ENCODE data around the gene XRCC1.

XRCC1 gene

GRCh38 chr19:43586346-43586745, 11.0 kb upstream of the XRCC1 start:
- no peak for TF ChIP-seq ZBTB11 (tag by site-specific recombination; conservative IDR thresholded peaks at IDR 0.05; ENCODE audit: low read depth)
- TF ChIP-seq ZNF449 (tag by site-specific recombination; IDR thresholded peaks at IDR 0.05): no peak
- TF ChIP-seq ZNF785 (tag by site-specific recombination; IDR thresholded peaks at IDR 0.05): no peak
- TF ChIP-seq GLI2 (tag by site-specific recombination; IDR thresholded peaks at IDR 0.05; ENCODE audit: borderline replicate concordance, low read depth): no peak
- no peak for TF ChIP-seq ZNF239 (tag by site-specific recombination; IDR thresholded peaks at IDR 0.05)
- TF ChIP-seq, protein P1, sequence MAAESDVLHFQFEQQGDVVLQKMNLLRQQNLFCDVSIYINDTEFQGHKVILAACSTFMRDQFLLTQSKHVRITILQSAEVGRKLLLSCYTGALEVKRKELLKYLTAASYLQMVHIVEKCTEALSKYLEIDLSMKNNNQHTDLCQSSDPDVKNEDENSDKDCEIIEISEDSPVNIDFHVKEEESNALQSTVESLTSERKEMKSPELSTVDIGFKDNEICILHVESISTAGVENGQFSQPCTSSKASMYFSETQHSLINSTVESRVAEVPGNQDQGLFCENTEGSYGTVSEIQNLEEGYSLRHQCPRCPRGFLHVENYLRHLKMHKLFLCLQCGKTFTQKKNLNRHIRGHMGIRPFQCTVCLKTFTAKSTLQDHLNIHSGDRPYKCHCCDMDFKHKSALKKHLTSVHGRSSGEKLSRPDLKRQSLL (tag by site-specific recombination; IDR thresholded peaks at IDR 0.05): no peak
- CTCF ChIA-PET: interaction anchor here (0.6 to 1.7 kb wide), 4 partner anchors 9 to 182 kb away, joined by 3 to 12 read pairs (median 5); partner anchors contain the start of gene IRGQ
- POLR2A ChIA-PET: interaction anchor here (1.6 kb wide), 1 partner anchor 10 kb away, joined by 6 read pairs; the partner anchor contains the start of genes IRGQ and ZNF576
- Histone ChIP-seq H3K4me1 (ENCODE audit: control insufficient read depth, insufficient read depth, low read length) (no peaks in the 10 kb centered on the region), H3K27ac (ENCODE audit: extremely low read depth, low read depth, low read length) (0 out of 2 replicates have a peak overlapping the region, but pooled peaks have one; percentile 16), H3K4me3 (ENCODE audit: low read depth, low read length) (no peak overlapping the region), H3K9me3 (ENCODE audit: control insufficient read depth, insufficient read depth, low read depth, low read length) (no peaks in the 10 kb centered on the region), H3K36me3 (ENCODE audit: control insufficient read depth in 2 of 2, insufficient read depth in 1 of 2, low read length in 2 of 2) (peaks cover 28 to 45% of the 10 kb centered on the region in 2 experiments)

GRCh38 chr19:43584484-43584883, 9.2 kb upstream of the XRCC1 start:
- POLR2A ChIA-PET: interaction anchor here (3.2 kb wide), 1 partner anchor 12 kb away, joined by 14 read pairs; the partner anchor contains the start of genes IRGQ and ZNF576
- H3K27ac ChIP-seq (ENCODE audit: extremely low read depth, low read depth, low read length): no peak overlapping the region; the same call in 1 of the 2 replicates

More at GRCh38 chr19:43584484-43584883, 9.2 kb upstream of the XRCC1 start:
- no peaks in the 10 kb centered on the region for H3K9me3 ChIP-seq (ENCODE audit: control insufficient read depth, insufficient read depth, low read depth, low read length)
- CTCF ChIA-PET: interaction anchor here (0.6 to 4.5 kb wide), 4 partner anchors 10 to 225 kb away, joined by 3 to 39 read pairs (median 4); partner anchors contain the start of gene IRGQ
- no peaks in the 10 kb centered on the region for H3K4me1 ChIP-seq (ENCODE audit: control insufficient read depth, insufficient read depth, low read length)
- TF ChIP-seq ZBTB11 (tag by site-specific recombination; conservative IDR thresholded peaks at IDR 0.05; ENCODE audit: low read depth) (no peak), ZSCAN18 (tag by site-specific recombination; IDR thresholded peaks at IDR 0.05) (no peak), ZNF292 (tag by site-specific recombination; IDR thresholded peaks at IDR 0.05; ENCODE audit: borderline replicate concordance, low read depth) (no peak), ZBTB48 (tag by site-specific recombination; IDR thresholded peaks at IDR 0.05) (no peak), ZNF610 (tag by site-specific recombination; IDR thresholded peaks at IDR 0.05; ENCODE audit: borderline replicate concordance) (no peak), ZBTB44 (tag by site-specific recombination; IDR thresholded peaks at IDR 0.05) (no peak), ZNF571 (tag by site-specific recombination; IDR thresholded peaks at IDR 0.05) (no peak), ZBTB17 (tag by site-specific recombination; IDR thresholded peaks at IDR 0.05) (0 out of 2 replicates have a peak, but pooled peaks have one; percentile 24)
- TF ChIP-seq, protein P1 (tag by site-specific recombination; IDR thresholded peaks at IDR 0.05): 0 out of 2 replicates have a peak, but pooled peaks have one; percentile 35
- TF ChIP-seq, protein P2, sequence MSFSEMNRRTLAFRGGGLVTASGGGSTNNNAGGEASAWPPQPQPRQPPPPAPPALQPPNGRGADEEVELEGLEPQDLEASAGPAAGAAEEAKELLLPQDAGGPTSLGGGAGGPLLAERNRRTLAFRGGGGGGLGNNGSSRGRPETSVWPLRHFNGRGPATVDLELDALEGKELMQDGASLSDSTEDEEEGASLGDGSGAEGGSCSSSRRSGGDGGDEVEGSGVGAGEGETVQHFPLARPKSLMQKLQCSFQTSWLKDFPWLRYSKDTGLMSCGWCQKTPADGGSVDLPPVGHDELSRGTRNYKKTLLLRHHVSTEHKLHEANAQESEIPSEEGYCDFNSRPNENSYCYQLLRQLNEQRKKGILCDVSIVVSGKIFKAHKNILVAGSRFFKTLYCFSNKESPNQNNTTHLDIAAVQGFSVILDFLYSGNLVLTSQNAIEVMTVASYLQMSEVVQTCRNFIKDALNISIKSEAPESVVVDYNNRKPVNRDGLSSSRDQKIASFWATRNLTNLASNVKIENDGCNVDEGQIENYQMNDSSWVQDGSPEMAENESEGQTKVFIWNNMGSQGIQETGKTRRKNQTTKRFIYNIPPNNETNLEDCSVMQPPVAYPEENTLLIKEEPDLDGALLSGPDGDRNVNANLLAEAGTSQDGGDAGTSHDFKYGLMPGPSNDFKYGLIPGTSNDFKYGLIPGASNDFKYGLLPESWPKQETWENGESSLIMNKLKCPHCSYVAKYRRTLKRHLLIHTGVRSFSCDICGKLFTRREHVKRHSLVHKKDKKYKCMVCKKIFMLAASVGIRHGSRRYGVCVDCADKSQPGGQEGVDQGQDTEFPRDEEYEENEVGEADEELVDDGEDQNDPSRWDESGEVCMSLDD (tag by site-specific recombination; IDR thresholded peaks at IDR 0.05): no peak
- no peak overlapping the region for H3K4me3 ChIP-seq (ENCODE audit: low read depth, low read length)
- peaks cover 9 to 26% of the 10 kb centered on the region in 2 experiments for H3K36me3 ChIP-seq (ENCODE audit: control insufficient read depth in 2 of 2, insufficient read depth in 1 of 2, low read length in 2 of 2)

All from HEK293 (cell line).